Aorta (tissue), 5 donors: ENCODE measurements around the gene SATB1. TPM values are rescaled to one million over a fixed set of nuclear protein-coding genes. Genes with fewer than 3 reads are reported as not detected.

ENCODE experiments used
- ATAC-seq: fragments of 200-7000 bp; cut with Tn5 transposase; one replicate; pipeline ENCODE4 v1.9.1; 2022; ENCODE audit warnings: moderate library complexity; ENCODE audit not compliant: low FRiP score
- DNase-seq, 2 donors: peaks; one replicate each; pipeline ENCODE4 v3.0.0-alpha.2; 2020
- H3K27ac ChIP-seq, 2 donors: one replicate each; pipeline ENCODE4 v1.5.1; 2013; ENCODE audit warnings: low read length in 2 of 2, mild to moderate bottlenecking in 2 of 2, moderate library complexity in 2 of 2, control low read depth in 1 of 2, inconsistent platforms in 1 of 2, low read depth in 1 of 2
- H3K27me3 ChIP-seq, 2 donors: one replicate each; pipeline ENCODE4 v1.6.1; 2013; ENCODE audit warnings: control low read depth in 1 of 2, low read length in 1 of 2, mild to moderate bottlenecking in 1 of 2, moderate library complexity in 1 of 2; ENCODE audit not compliant: insufficient read depth in 2 of 2, control insufficient read depth in 1 of 2
- H3K36me3 ChIP-seq, 2 donors: one replicate each; pipeline ENCODE4 v1.6.1; 2013; ENCODE audit warnings: control low read depth in 1 of 2, low read length in 1 of 2, mild to moderate bottlenecking in 1 of 2; ENCODE audit not compliant: insufficient read depth in 2 of 2, control insufficient read depth in 1 of 2
- H3K4me1 ChIP-seq, 2 donors: one replicate each; pipeline ENCODE4 v1.6.1; 2013; ENCODE audit warnings: low read length in 2 of 2, control low read depth in 1 of 2, mild to moderate bottlenecking in 1 of 2, moderate library complexity in 1 of 2; ENCODE audit not compliant: insufficient read depth in 2 of 2, control insufficient read depth in 1 of 2
- H3K4me3 ChIP-seq, 2 donors: one replicate each; pipeline ENCODE4 v1.5.1; 2013; ENCODE audit warnings: low read length in 2 of 2, control low read depth in 1 of 2, mild to moderate bottlenecking in 1 of 2
- H3K9me3 ChIP-seq: one replicate; pipeline ENCODE4 v1.6.1; 2013; ENCODE audit warnings: mild to moderate bottlenecking, low read length; ENCODE audit not compliant: control insufficient read depth
- WGBS, 2 donors: extraction: QIAGEN DNeasy Blood & Tissue Kit; methylation state at CpG; one replicate each; pipeline ENCODE4 v1.1.7; 2013; 5-methylcytosine and 5-hydroxymethylcytosine counted together
- intact Hi-C, 2 donors: fragments of 100-400 bp; cut with DNase I; formaldehyde crosslinking; loops; one replicate each; pipeline versions ENCODE4 v1.14.2 to v1.15.0; 2022
- polyA plus RNA-seq, 2 donors: library from polyadenylated mRNA; stranded (reverse); fragments of 200-250 nt; gene quantifications; one replicate each; pipeline ENCODE4 v1.2.3, GENCODE V29; 2013
- total RNA-seq, 2 donors: library from RNA; stranded (reverse); fragmentation: NEBNext Ultra II Directional; extraction: Animal tissue kit (Norgen Biotek cat#: 25700); gene quantifications; one replicate each; pipeline ENCODE4 v1.2.1, GENCODE V29; 2021
- donor health status: healthy with polysubstance abuse.
- donor health status: Bipolar disorder and iron deficiency.
- donor health status: DM: no; HTN: no; CAD: no.
- donor health status: DM: no; HTN: no; CAD: no.
- donor health status: DM: yes; HTN: yes; CAD: no.

The SATB1 gene
- total and polyA plus RNA-seq, 4 donors, result 10.8 to 41.1 (median 27.1) TPM

- H3K9me3 ChIP-seq, result no peaks in the 10 kb centered on the region
- H3K27me3 ChIP-seq, result no peaks in the 10 kb centered on the region
- no peaks in the 10 kb centered on the region for H3K36me3 ChIP-seq
- WGBS, 2 donors, result 86 to 97% methylated on average over 1 of the region's 1 CpG
- intact Hi-C loops, result no loop called here
- ATAC-seq, result no peak
- H3K4me1 ChIP-seq, result no peaks in the 10 kb centered on the region
- no peak overlapping the region for H3K4me3 ChIP-seq
- no peak for DNase-seq
- no peak overlapping the region for H3K27ac ChIP-seq
Measured at GRCh38 chr3:18302517-18302916, 122.6 kb downstream of the SATB1 start.

- H3K36me3 ChIP-seq, result no peaks in the 10 kb centered on the region
- H3K27me3 ChIP-seq, result no peaks in the 10 kb centered on the region
- no peak overlapping the region for H3K4me3 ChIP-seq
- no peaks in the 10 kb centered on the region for H3K9me3 ChIP-seq
- DNase-seq (no peak), ATAC-seq (no peak)
- H3K4me1 ChIP-seq, result no peaks in the 10 kb centered on the region
- intact Hi-C loops, result no loop called here
- WGBS, 2 donors, result 96% methylated on average over 1 of the region's 1 CpG
- H3K27ac ChIP-seq, result no peak overlapping the region
Measured at GRCh38 chr3:18301781-18302180, 123.4 kb downstream of the SATB1 start.

- no peaks in the 10 kb centered on the region for H3K27me3 ChIP-seq
- no peak for ATAC-seq
- intact Hi-C loops, result no loop called here
- no peak for DNase-seq
- 79 to 90% methylated on average over 3 of the region's 3 CpGs for WGBS, 2 donors
- peaks cover 2% of the 10 kb centered on the region for H3K9me3 ChIP-seq
- H3K4me1 ChIP-seq, result no peaks in the 10 kb centered on the region
- no peaks in the 10 kb centered on the region for H3K36me3 ChIP-seq
- H3K4me3 ChIP-seq, result no peak overlapping the region
- H3K27ac ChIP-seq, result no peak overlapping the region
Measured at GRCh38 chr3:18300916-18301315, 124.2 kb downstream of the SATB1 start.

GRCh38 chr3:18297126-18297525 is 128.0 kb downstream of the SATB1 start:
- H3K9me3 ChIP-seq, result peaks cover 4% of the 10 kb centered on the region
- no peak overlapping the region for H3K4me3 ChIP-seq
- ATAC-seq, result no peak
- no peaks in the 10 kb centered on the region for H3K36me3 ChIP-seq
- intact Hi-C loops, result no loop called here
- no peak overlapping the region for H3K27ac ChIP-seq
- H3K27me3 ChIP-seq, result no peaks in the 10 kb centered on the region
- DNase-seq, result no peak
- H3K4me1 ChIP-seq, result no peaks in the 10 kb centered on the region
